Keratinocyte (primary cell): ENCODE data around the gene E2F8. TPM values are rescaled to one million over a fixed set of nuclear protein-coding genes. Genes with fewer than 3 reads are reported as not detected.

Experiments used
- DNase-seq: peaks from one replicate; pipeline ENCODE4 v3.0.0-alpha.2; 2011; ENCODE audit warnings: low read depth, missing footprints, low spot score
- FAIRE-seq: peaks from 2 replicates; lab custom pipeline; 2011; peaks lifted over from hg19 to GRCh38; lab: Jason Lieb, UNC
- H2AFZ ChIP-seq: 2 replicates; pipeline ENCODE4 v1.6.0; 2012; ENCODE audit warnings: low read length, control low read depth, inconsistent platforms; ENCODE audit not compliant: control insufficient read depth
- H3K27ac ChIP-seq: 2 replicates; pipeline ENCODE4 v1.5.1; 2011; ENCODE audit warnings: low read length; ENCODE audit not compliant: control insufficient read depth, insufficient read depth
- H3K27me3 ChIP-seq: 3 replicates; pipeline ENCODE4 v1.6.0; 2011; ENCODE audit warnings: low read length; ENCODE audit not compliant: control insufficient read depth, insufficient read depth; ENCODE audit errors: extremely low read depth
- H3K36me3 ChIP-seq, 2 experiments: 2 replicates in 1 of 2; 3 replicates in 1 of 2; pipeline ENCODE4 v1.5.1; 2011; ENCODE audit warnings: low read length in 2 of 2, mild to moderate bottlenecking in 1 of 2; ENCODE audit not compliant: control insufficient read depth in 2 of 2, insufficient read depth in 2 of 2; ENCODE audit errors: extremely low read depth in 1 of 2
- H3K4me1 ChIP-seq: 3 replicates; pipeline ENCODE4 v1.5.1; 2011; ENCODE audit warnings: low read length; ENCODE audit not compliant: control insufficient read depth, insufficient read depth; ENCODE audit errors: extremely low read depth
- H3K4me2 ChIP-seq: 3 replicates; pipeline ENCODE4 v1.6.0; 2011; ENCODE audit warnings: low read depth, low read length; ENCODE audit not compliant: control insufficient read depth, insufficient read depth; ENCODE audit errors: extremely low read depth
- H3K4me3 ChIP-seq, 3 experiments: fragments of 200-600 bp in 1 of 3; sonication (generic) in 1 of 3; 2 replicates in 2 of 3; 3 replicates in 1 of 3; pipeline ENCODE4 v1.5.1; 2011 to 2016; ENCODE audit warnings: low read length in 3 of 3, mild to moderate bottlenecking in 3 of 3, control low read depth in 2 of 3, inconsistent platforms in 1 of 3, low read depth in 1 of 3, mixed read lengths in 1 of 3, mixed run types in 1 of 3, moderate library complexity in 1 of 3; ENCODE audit not compliant: control insufficient read depth in 2 of 3, insufficient read depth in 2 of 3; ENCODE audit errors: extremely low read depth in 1 of 3
- H3K79me2 ChIP-seq: 2 replicates; pipeline ENCODE4 v1.6.0; 2012; ENCODE audit warnings: low read length; ENCODE audit not compliant: control insufficient read depth, insufficient read depth
- H3K9ac ChIP-seq: 3 replicates; pipeline ENCODE4 v1.6.0; 2011; ENCODE audit warnings: low read length; ENCODE audit not compliant: control insufficient read depth, insufficient read depth; ENCODE audit errors: extremely low read depth
- H3K9me1 ChIP-seq: 3 replicates; pipeline ENCODE4 v1.6.0; 2011; ENCODE audit warnings: low read length; ENCODE audit not compliant: control insufficient read depth, insufficient read depth; ENCODE audit errors: extremely low read depth
- H3K9me3 ChIP-seq: 2 replicates; pipeline ENCODE4 v1.5.1; 2012; ENCODE audit warnings: low read depth, low read length; ENCODE audit not compliant: control insufficient read depth
- H4K20me1 ChIP-seq: 3 replicates; pipeline ENCODE4 v1.6.0; 2011; ENCODE audit warnings: low read length; ENCODE audit not compliant: control insufficient read depth, insufficient read depth; ENCODE audit errors: extremely low read depth
- CTCF ChIP-seq, 3 experiments: IDR thresholded peaks in 1 of 3; conservative IDR thresholded peaks in 1 of 3; optimal IDR thresholded peaks in 1 of 3; 2 replicates in 2 of 3; 3 replicates in 1 of 3; pipeline versions ENCODE3 to v1.5.1; 2011; ENCODE audit warnings: low read length in 3 of 3, mild to moderate bottlenecking in 3 of 3, moderate library complexity in 2 of 3, control low read depth in 1 of 3, inconsistent platforms in 1 of 3; ENCODE audit not compliant: insufficient read depth in 2 of 3; ENCODE audit errors: extremely low read depth in 1 of 3
- EZH2 ChIP-seq: IDR thresholded peaks from one replicate; pipeline ENCODE4 v1.6.1; 2012; ENCODE audit warnings: inconsistent platforms, mild to moderate bottlenecking, low read length, moderate library complexity
- dilution Hi-C: fragments of 300-500 bp; cut with MboI; formaldehyde crosslinking; loops from one replicate; pipeline ENCODE4 v1.7.0; 2020; ENCODE audit warnings: low sequenced_read_pairs; ENCODE audit not compliant: extremely low pct_ligation_motif_present
- polyA plus RNA-seq, 5 experiments: library from polyadenylated mRNA; depleted of rRNA in 3 of 5; stranded (reverse) in 3 of 5; stranded (forward) in 1 of 5; unstranded in 1 of 5; fragments of >200 nt; gene quantifications; 1 replicate in 1 of 5; 2 replicates in 3 of 5; 3 replicates in 1 of 5; pipeline versions ENCODE4 v1.2.1 to v1.2.3, GENCODE V29; 2011 to 2012; ENCODE audit warnings: missing spikeins in 2 of 5, low read depth in 1 of 5, low replicate concordance in 1 of 5

Gene E2F8
- polyA plus RNA-seq, 1 donor (not counting 4 experiments of a cell fraction or from before 2014, with no cell fraction given), result 2.0 TPM

GRCh38 chr11:19232910-19233503 is 7.7 kb downstream of the E2F8 start:
- Histone ChIP-seq H3K36me3 (peaks cover 0 to 3% of the 10 kb centered on the region in 2 experiments), H3K9me3 (no peaks in the 10 kb centered on the region), H2AFZ (peak overlapping the region; percentile 94), H3K4me2 (peak overlapping the region; percentile 63), H3K9ac (peak overlapping the region; percentile 26), H3K79me2 (no peaks in the 10 kb centered on the region), H3K9me1 (no peaks in the 10 kb centered on the region), H3K27me3 (no peaks in the 10 kb centered on the region), H3K4me3 (peak overlapping the region in 1 of 3 experiments; percentile 45), H4K20me1 (no peaks in the 10 kb centered on the region), H3K27ac (peak overlapping the region; percentile 70), H3K4me1 (peaks cover 12% of the 10 kb centered on the region)
- dilution Hi-C loops, result no loop called here
- FAIRE-seq (peak; percentile 98), DNase-seq (peak; percentile 71)
- no peak for TF ChIP-seq CTCF (optimal IDR thresholded peaks at IDR 0.05 in 1 of 3, IDR thresholded peaks at IDR 0.05 in 1 of 3, conservative IDR thresholded peaks at IDR 0.05 in 1 of 3; ENCODE audit: extremely low read depth in 1 of 3, insufficient read depth in 2 of 3, low read length in 3 of 3)
- TF ChIP-seq EZH2, result no peak

GRCh38 chr11:19229671-19230070 is 11.1 kb downstream of the E2F8 start:
- H3K79me2 ChIP-seq, result no peaks in the 10 kb centered on the region
- no peaks in the 10 kb centered on the region for H3K9me1 ChIP-seq
- H3K27me3 ChIP-seq, result no peaks in the 10 kb centered on the region
- no peak overlapping the region for H3K9ac ChIP-seq
- no peak for DNase-seq
- no peaks in the 10 kb centered on the region for H4K20me1 ChIP-seq
- H3K4me2 ChIP-seq, result no peak overlapping the region
- no peak overlapping the region for H3K4me3 ChIP-seq
- no peak for TF ChIP-seq CTCF (optimal IDR thresholded peaks at IDR 0.05 in 1 of 3, IDR thresholded peaks at IDR 0.05 in 1 of 3, conservative IDR thresholded peaks at IDR 0.05 in 1 of 3; ENCODE audit: extremely low read depth in 1 of 3, insufficient read depth in 2 of 3, low read length in 3 of 3)
- peaks cover 12% of the 10 kb centered on the region for H3K4me1 ChIP-seq
- dilution Hi-C loops, result no loop called here
- FAIRE-seq, result no peak
- H3K27ac ChIP-seq, result no peak overlapping the region
- H2AFZ ChIP-seq, result no peak overlapping the region
- H3K36me3 ChIP-seq, result peaks cover 0 to 6% of the 10 kb centered on the region in 2 experiments
- H3K9me3 ChIP-seq, result no peaks in the 10 kb centered on the region
